Transverse colon (tissue), 4 donors: ENCODE measurements around the gene TMEM91. TPM values are rescaled to one million over a fixed set of nuclear protein-coding genes. Genes with fewer than 3 reads are reported as not detected.

ENCODE experiments used
- DNase-seq: peaks from one replicate; pipeline ENCODE4 v3.0.0-alpha.2; 2019
- H3K27ac ChIP-seq, 4 donors: fragments of 200-600 bp; sonication (generic); 2 replicates each; pipeline ENCODE4 v1.5.1; 2016 to 2018; ENCODE audit warnings: inconsistent platforms in 4 of 4
- H3K27me3 ChIP-seq: fragments of 200-600 bp; sonication (generic); 2 replicates; pipeline ENCODE4 v1.5.1; 2017; ENCODE audit warnings: inconsistent platforms
- H3K36me3 ChIP-seq, 4 donors: fragments of 200-600 bp; sonication (generic); 2 replicates each; pipeline ENCODE4 v1.5.1; 2017 to 2019; ENCODE audit warnings: inconsistent platforms in 4 of 4
- H3K4me1 ChIP-seq, 4 donors: fragments of 200-600 bp; sonication (generic); 2 replicates each; pipeline ENCODE4 v1.5.1; 2017 to 2020; ENCODE audit warnings: inconsistent platforms in 4 of 4
- H3K4me3 ChIP-seq, 4 donors: fragments of 200-600 bp; sonication (generic); 1 replicate in 1 of 4; 2 replicates in 3 of 4; pipeline versions ENCODE4 v1.5.1 to v1.6.1; 2017 to 2019; ENCODE audit warnings: inconsistent platforms in 4 of 4
- H3K9me3 ChIP-seq, 2 donors: fragments of 200-600 bp; sonication (generic); 2 replicates each; pipeline ENCODE4 v1.5.1; 2017 to 2019; ENCODE audit warnings: inconsistent platforms in 2 of 2
- EP300 ChIP-seq: sonication (generic); formaldehyde crosslinking; IDR thresholded peaks from one replicate; pipeline ENCODE4 v1.6.1; 2017; ENCODE audit warnings: antibody characterized with exemption, low read depth
- POLR2A ChIP-seq: fragments of 450-650 bp; IDR thresholded peaks from one replicate; pipeline ENCODE4 v1.6.1; 2016; ENCODE audit warnings: antibody characterized with exemption, mild to moderate bottlenecking, moderate library complexity
- POLR2AphosphoS5 ChIP-seq, 3 donors: sonication (generic); formaldehyde crosslinking; IDR thresholded peaks; one replicate each; pipeline ENCODE4 v1.6.1; 2016; ENCODE audit warnings: antibody characterized with exemption in 3 of 3
- WGBS, 2 donors: methylation state at CpG; one replicate each; pipeline ENCODE4 v1.1.5; 2018; ENCODE audit warnings: low coverage in 1 of 2; 5-methylcytosine and 5-hydroxymethylcytosine counted together
- in situ Hi-C, 4 donors: fragments of 200-750 bp; cut with MboI; loops; one replicate each; pipeline versions ENCODE4 v1.15.0 to v1.15.1; 2017; ENCODE audit warnings: low sequenced_read_pairs in 3 of 4, low pct_ligation_motif_present in 1 of 4, low pct_unique_long_range_greater_than_20kb in 1 of 4
- intact Hi-C: fragments of 100-400 bp; cut with DNase I; formaldehyde crosslinking; loops from one replicate; pipeline ENCODE4 v1.15.1; 2023; ENCODE audit warnings: low total_unique reads
- total RNA-seq, 4 donors: library from RNA; depleted of rRNA; stranded (reverse); fragments of >200 nt; gene quantifications; one replicate each; pipeline ENCODE4 v1.1.0, GENCODE V29; 2016
- TF ChIP-seq, protein P1 (sequence below), 5 experiments: fragments of 200-600 bp in 3 of 5; fragments of 450-650 bp in 2 of 5; sonication (generic) in 3 of 5; IDR thresholded peaks; 1 replicate in 2 of 5; 2 replicates in 3 of 5; pipeline ENCODE4 v1.5.1; 2016 to 2017; ENCODE audit warnings: antibody characterized with exemption in 5 of 5, inconsistent platforms in 3 of 5, mild to moderate bottlenecking in 2 of 5, moderate library complexity in 1 of 5

Gene TMEM91
- 10 to 100 TPM in 1 of 4 donors, 1 to 10 TPM in 2, not detected in 1; 4.8 to 11.4 (median 9.4) TPM for total RNA-seq

GRCh38 chr19:41376241-41376997, at the start of gene TMEM91:
Gene TMEM91, plus strand, starts transcription at chr19:41376533. Its CDS starts 1,777 bp downstream, at chr19:41378310.
- Histone ChIP-seq H3K27me3 (no peaks in the 10 kb centered on the region), H3K27ac (peak within 1 kb of the TSS; percentile 71 to 87 (median 72)), H3K4me1 (peaks cover 5 to 35% (median 21%) of the 10 kb centered on the region in 4 donors), H3K4me3 (peak within 1 kb of the TSS; percentile 48 to 70 (median 52)), H3K9me3 (no peaks in the 10 kb centered on the region), H3K36me3 (no peaks in the 10 kb centered on the region)
- DNase-seq: peak; percentile 35
- intact Hi-C loops (no loop called here), in situ Hi-C loops (no loop called here)
- WGBS, 2 donors: 14 to 17% methylated on average over 9 to 47 of the region's 47 CpGs
- TF ChIP-seq, protein P1, sequence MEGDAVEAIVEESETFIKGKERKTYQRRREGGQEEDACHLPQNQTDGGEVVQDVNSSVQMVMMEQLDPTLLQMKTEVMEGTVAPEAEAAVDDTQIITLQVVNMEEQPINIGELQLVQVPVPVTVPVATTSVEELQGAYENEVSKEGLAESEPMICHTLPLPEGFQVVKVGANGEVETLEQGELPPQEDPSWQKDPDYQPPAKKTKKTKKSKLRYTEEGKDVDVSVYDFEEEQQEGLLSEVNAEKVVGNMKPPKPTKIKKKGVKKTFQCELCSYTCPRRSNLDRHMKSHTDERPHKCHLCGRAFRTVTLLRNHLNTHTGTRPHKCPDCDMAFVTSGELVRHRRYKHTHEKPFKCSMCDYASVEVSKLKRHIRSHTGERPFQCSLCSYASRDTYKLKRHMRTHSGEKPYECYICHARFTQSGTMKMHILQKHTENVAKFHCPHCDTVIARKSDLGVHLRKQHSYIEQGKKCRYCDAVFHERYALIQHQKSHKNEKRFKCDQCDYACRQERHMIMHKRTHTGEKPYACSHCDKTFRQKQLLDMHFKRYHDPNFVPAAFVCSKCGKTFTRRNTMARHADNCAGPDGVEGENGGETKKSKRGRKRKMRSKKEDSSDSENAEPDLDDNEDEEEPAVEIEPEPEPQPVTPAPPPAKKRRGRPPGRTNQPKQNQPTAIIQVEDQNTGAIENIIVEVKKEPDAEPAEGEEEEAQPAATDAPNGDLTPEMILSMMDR (IDR thresholded peaks at IDR 0.05): no peak
- TF ChIP-seq EP300 (no peak), POLR2A (no peak), POLR2AphosphoS5 (IDR thresholded peaks at IDR 0.05) (no peak)

GRCh38 chr19:41327076-41327575, 49.2 kb upstream of the TMEM91 start:
- peaks cover 31 to 76% (median 50%) of the 10 kb centered on the region in 4 donors for H3K4me1 ChIP-seq
- no peaks in the 10 kb centered on the region for H3K9me3 ChIP-seq
- intact Hi-C loops (no loop called here), in situ Hi-C loops (loop anchor here in 1 of 4 donors (25.0 kb wide), 1 partner anchor 235 kb away; no protein-coding TSS in a partner anchor)
- peak overlapping the region in 2 of 4 donors; percentile 21 to 35 for H3K4me3 ChIP-seq
- WGBS, 2 donors: 26% methylated on average over 13 of the region's 13 CpGs; no CpG with 5 or more reads in 1 of the 2 donors
- no peak for TF ChIP-seq EP300
- TF ChIP-seq POLR2A: no peak
- TF ChIP-seq, protein P1 (IDR thresholded peaks at IDR 0.05): no peak
- no peak for TF ChIP-seq POLR2AphosphoS5 (IDR thresholded peaks at IDR 0.05)
- no peak for DNase-seq
- peak overlapping the region; percentile 78 to 89 (median 83) for H3K27ac ChIP-seq
- no peaks in the 10 kb centered on the region for H3K36me3 ChIP-seq
- H3K27me3 ChIP-seq: peaks cover 20% of the 10 kb centered on the region

GRCh38 chr19:41327576-41328156, 48.7 kb upstream of the TMEM91 start:
- peak overlapping the region in 2 of 4 donors; percentile 21 to 35 for H3K4me3 ChIP-seq
- DNase-seq: peak; percentile 88
- WGBS, 2 donors: 30% methylated on average over 27 of the region's 33 CpGs; no CpG with 5 or more reads in 1 of the 2 donors
- no peaks in the 10 kb centered on the region for H3K36me3 ChIP-seq
- H3K9me3 ChIP-seq: no peaks in the 10 kb centered on the region
- TF ChIP-seq POLR2AphosphoS5 (IDR thresholded peaks at IDR 0.05) (peak; percentile 5 to 58 (median 48)), EP300 (no peak), POLR2A (peak; percentile 31)
- H3K4me1 ChIP-seq: peaks cover 31 to 70% (median 48%) of the 10 kb centered on the region in 4 donors
- in situ Hi-C loops: loop anchor here in 1 of 4 donors (25.0 kb wide), 1 partner anchor 235 kb away; no protein-coding TSS in a partner anchor
- peaks cover 20% of the 10 kb centered on the region for H3K27me3 ChIP-seq
- H3K27ac ChIP-seq: peak overlapping the region; percentile 78 to 89 (median 83)
- intact Hi-C loops: no loop called here

DNA sequence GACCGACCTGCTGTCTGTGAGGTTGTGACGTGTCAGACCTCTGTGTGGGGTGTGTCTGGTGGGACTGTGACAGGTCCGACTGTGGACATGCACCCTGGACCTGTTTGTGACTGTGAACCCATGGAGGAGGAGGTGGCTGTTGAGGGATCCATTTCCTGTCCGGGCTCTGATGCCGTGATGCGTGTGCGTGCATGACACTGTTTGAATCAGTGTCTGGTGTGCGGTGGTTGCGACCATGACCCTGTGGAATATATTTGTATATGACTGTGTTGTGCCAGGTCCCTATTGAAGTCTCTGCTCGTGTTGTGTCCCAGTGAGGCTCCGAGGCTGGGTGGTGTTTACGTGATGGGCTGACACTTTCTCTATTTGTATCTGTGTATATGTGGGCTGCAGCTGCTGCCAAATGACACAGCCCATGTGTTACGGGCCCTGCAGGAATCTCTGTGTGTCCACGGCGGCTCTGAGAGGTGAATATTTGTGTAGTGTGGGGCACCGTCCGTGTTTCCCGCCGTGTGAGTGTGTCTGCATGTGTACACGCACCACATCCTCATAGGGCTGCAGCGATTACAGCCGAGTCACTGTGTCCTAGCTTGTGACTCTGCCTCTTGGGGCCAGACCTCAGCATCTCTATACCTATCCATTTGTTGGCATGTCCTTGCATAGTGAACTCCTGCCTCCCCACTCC, 48.0 kb upstream of the TMEM91 start:
- Histone ChIP-seq H3K4me1 (peaks cover 25 to 64% (median 45%) of the 10 kb centered on the region in 4 donors), H3K4me3 (peak overlapping the region in 1 of 4 donors; percentile 21), H3K9me3 (no peaks in the 10 kb centered on the region), H3K27me3 (peaks cover 20% of the 10 kb centered on the region), H3K36me3 (no peaks in the 10 kb centered on the region), H3K27ac (peak overlapping the region; percentile 78 to 89 (median 83))
- in situ Hi-C loops: loop anchor here in 1 of 4 donors (25.0 kb wide), 1 partner anchor 234 kb away; no protein-coding TSS in a partner anchor
- no peak for DNase-seq
- intact Hi-C loops: no loop called here
- WGBS, 2 donors: 26 to 40% methylated on average over 12 to 22 of the region's 22 CpGs
- TF ChIP-seq POLR2A (no peak), POLR2AphosphoS5 (IDR thresholded peaks at IDR 0.05) (no peak), EP300 (no peak)
- TF ChIP-seq, protein P1 (IDR thresholded peaks at IDR 0.05): no peak
